HUES6 (cell line): ENCODE results near the gene CACNA2D3.

Experiments
- H3K27ac ChIP-seq: 2 replicates; pipeline ENCODE4 v1.7.0; 2013; ENCODE audit warnings: low read depth, mild to moderate bottlenecking, low read length, inconsistent platforms
- H3K27me3 ChIP-seq: 2 replicates; pipeline ENCODE4 v1.6.1; 2013; ENCODE audit warnings: low read length; ENCODE audit not compliant: control insufficient read depth, insufficient read depth
- H3K36me3 ChIP-seq: 2 replicates; pipeline ENCODE4 v1.6.1; 2013; ENCODE audit warnings: low read length; ENCODE audit not compliant: control insufficient read depth, insufficient read depth
- H3K4me1 ChIP-seq: 2 replicates; pipeline ENCODE4 v1.6.1; 2013; ENCODE audit warnings: low read length; ENCODE audit not compliant: control insufficient read depth, insufficient read depth
- H3K4me3 ChIP-seq: 2 replicates; pipeline ENCODE4 v1.5.1; 2013; ENCODE audit warnings: low read depth, low read length
- H3K9ac ChIP-seq: one replicate; pipeline ENCODE4 v1.6.1; 2013; ENCODE audit warnings: mild to moderate bottlenecking, low read length
- H3K9me3 ChIP-seq: 2 replicates; pipeline ENCODE4 v1.6.1; 2013; ENCODE audit warnings: low read depth, low read length; ENCODE audit not compliant: control insufficient read depth, insufficient read depth

The CACNA2D3 gene

GRCh38 chr3:54843352-54843751 lies 721.0 kb downstream of the CACNA2D3 start:
- Histone ChIP-seq H3K9ac (no peak overlapping the region), H3K9me3 (no peaks in the 10 kb centered on the region), H3K27me3 (no peaks in the 10 kb centered on the region), H3K4me1 (peaks cover 5% of the 10 kb centered on the region; the same call in 1 of the 2 replicates), H3K27ac (no peak overlapping the region), H3K36me3 (no peaks in the 10 kb centered on the region), H3K4me3 (no peak overlapping the region)

GRCh38 chr3:54844211-54844610 lies 721.9 kb downstream of the CACNA2D3 start:
- no peaks in the 10 kb centered on the region for H3K36me3 ChIP-seq
- no peak overlapping the region for H3K9ac ChIP-seq
- H3K27me3 ChIP-seq: no peaks in the 10 kb centered on the region
- H3K4me1 ChIP-seq: peaks cover 5% of the 10 kb centered on the region; the same call in 1 of the 2 replicates
- no peak overlapping the region for H3K27ac ChIP-seq
- H3K9me3 ChIP-seq: no peaks in the 10 kb centered on the region
- H3K4me3 ChIP-seq: no peak overlapping the region

- no peaks in the 10 kb centered on the region for H3K9me3 ChIP-seq
- H3K9ac ChIP-seq: no peak overlapping the region
- no peaks in the 10 kb centered on the region for H3K27me3 ChIP-seq
- no peak overlapping the region for H3K27ac ChIP-seq
- H3K4me1 ChIP-seq: peaks cover 5% of the 10 kb centered on the region; the same call in 1 of the 2 replicates
- H3K36me3 ChIP-seq: no peaks in the 10 kb centered on the region
- no peak overlapping the region for H3K4me3 ChIP-seq
Measured at GRCh38 chr3:54845011-54845410, 722.7 kb downstream of the CACNA2D3 start.

GRCh38 chr3:54845551-54845950 lies 723.2 kb downstream of the CACNA2D3 start:
- Histone ChIP-seq H3K9ac (no peak overlapping the region), H3K4me1 (peaks cover 5% of the 10 kb centered on the region; the same call in 1 of the 2 replicates), H3K9me3 (no peaks in the 10 kb centered on the region), H3K4me3 (no peak overlapping the region), H3K27me3 (no peaks in the 10 kb centered on the region), H3K27ac (no peak overlapping the region), H3K36me3 (no peaks in the 10 kb centered on the region)

GRCh38 chr3:54846119-54846518 lies 723.8 kb downstream of the CACNA2D3 start:
- peaks cover 5% of the 10 kb centered on the region; the same call in 1 of the 2 replicates for H3K4me1 ChIP-seq
- H3K36me3 ChIP-seq: no peaks in the 10 kb centered on the region
- no peaks in the 10 kb centered on the region for H3K9me3 ChIP-seq
- no peak overlapping the region for H3K9ac ChIP-seq
- no peak overlapping the region for H3K4me3 ChIP-seq
- no peak overlapping the region for H3K27ac ChIP-seq
- H3K27me3 ChIP-seq: no peaks in the 10 kb centered on the region

GRCh38 chr3:54847361-54847760 lies 725.0 kb downstream of the CACNA2D3 start:
- no peaks in the 10 kb centered on the region for H3K36me3 ChIP-seq
- H3K27me3 ChIP-seq: no peaks in the 10 kb centered on the region
- H3K4me1 ChIP-seq: peaks cover 5% of the 10 kb centered on the region; the same call in 1 of the 2 replicates
- no peak overlapping the region for H3K27ac ChIP-seq
- H3K4me3 ChIP-seq: no peak overlapping the region
- H3K9me3 ChIP-seq: no peaks in the 10 kb centered on the region
- H3K9ac ChIP-seq: no peak overlapping the region

- no peaks in the 10 kb centered on the region for H3K27me3 ChIP-seq
- H3K36me3 ChIP-seq: no peaks in the 10 kb centered on the region
- H3K4me3 ChIP-seq: no peak overlapping the region
- no peak overlapping the region for H3K27ac ChIP-seq
- no peaks in the 10 kb centered on the region for H3K9me3 ChIP-seq
- peaks cover 3% of the 10 kb centered on the region; the same call in 1 of the 2 replicates for H3K4me1 ChIP-seq
- H3K9ac ChIP-seq: no peak overlapping the region
Measured at GRCh38 chr3:54849360-54849759, 727.0 kb downstream of the CACNA2D3 start.

- H3K4me3 ChIP-seq: no peak overlapping the region
- H3K9me3 ChIP-seq: no peaks in the 10 kb centered on the region
- no peaks in the 10 kb centered on the region for H3K36me3 ChIP-seq
- H3K4me1 ChIP-seq: peaks cover 3% of the 10 kb centered on the region; the same call in 1 of the 2 replicates
- H3K9ac ChIP-seq: no peak overlapping the region
- H3K27ac ChIP-seq: no peak overlapping the region
- H3K27me3 ChIP-seq: no peaks in the 10 kb centered on the region
Measured at GRCh38 chr3:54850484-54851018, 728.2 kb downstream of the CACNA2D3 start.

- H3K36me3 ChIP-seq: no peaks in the 10 kb centered on the region
- H3K4me3 ChIP-seq: no peak overlapping the region
- no peak overlapping the region for H3K9ac ChIP-seq
- H3K27ac ChIP-seq: no peak overlapping the region
- H3K9me3 ChIP-seq: no peaks in the 10 kb centered on the region
- H3K4me1 ChIP-seq: peaks cover 9% of the 10 kb centered on the region
- H3K27me3 ChIP-seq: no peaks in the 10 kb centered on the region
Measured at GRCh38 chr3:54853573-54854404, 731.4 kb downstream of the CACNA2D3 start.

GRCh38 chr3:54856271-54856670 lies 733.9 kb downstream of the CACNA2D3 start:
- no peaks in the 10 kb centered on the region for H3K36me3 ChIP-seq
- no peak overlapping the region for H3K4me3 ChIP-seq
- no peaks in the 10 kb centered on the region for H3K27me3 ChIP-seq
- H3K27ac ChIP-seq: no peak overlapping the region
- no peaks in the 10 kb centered on the region for H3K9me3 ChIP-seq
- H3K9ac ChIP-seq: no peak overlapping the region
- H3K4me1 ChIP-seq: peaks cover 9% of the 10 kb centered on the region

- Histone ChIP-seq H3K27ac (no peak overlapping the region), H3K4me3 (no peak overlapping the region), H3K36me3 (no peaks in the 10 kb centered on the region), H3K27me3 (no peaks in the 10 kb centered on the region), H3K9ac (no peak overlapping the region), H3K9me3 (no peaks in the 10 kb centered on the region), H3K4me1 (peaks cover 11% of the 10 kb centered on the region)
Measured at GRCh38 chr3:54857343-54857742, 735.0 kb downstream of the CACNA2D3 start.
